H1 (cell line): Measurements from ENCODE around the gene MRPL17.

Source experiments
- CBX5 ChIP-seq: fragments of 300-800, 300-1000 bp; sonication (generic); IDR thresholded peaks from 2 replicates; pipeline ENCODE4 v1.7.1; 2016; ENCODE audit warnings: antibody characterized with exemption, low read length, low read depth
- CREB1 ChIP-seq: IDR thresholded peaks from 2 replicates; pipeline ENCODE4 v1.6.1; 2012; ENCODE audit warnings: inconsistent platforms
- EZH2 ChIP-seq: fragments of 200-600 bp; sonication (generic); IDR thresholded peaks from 2 replicates; pipeline ENCODE4 v1.7.1; 2012; ENCODE audit warnings: low read depth, mild to moderate bottlenecking, moderate library complexity, low read length, inconsistent platforms; ENCODE audit not compliant: severe bottlenecking
- POLR2A ChIP-seq, 2 experiments: IDR thresholded peaks; 1 replicate in 1 of 2; 2 replicates in 1 of 2; pipeline ENCODE4 v1.6.1; 2011; ENCODE audit warnings: low read depth in 2 of 2, low read length in 2 of 2, mild to moderate bottlenecking in 2 of 2; ENCODE audit errors: control extremely low read depth in 1 of 2
- TBP ChIP-seq: IDR thresholded peaks from 2 replicates; pipeline ENCODE4 v1.6.1; 2011; ENCODE audit warnings: low read depth, low read length, improper control_type of control experiment

GRCh38 chr11:6640985-6641701 is 42.0 kb downstream of the MRPL17 start:
- no peak for TF ChIP-seq POLR2A (IDR thresholded peaks at IDR 0.05; ENCODE audit: control extremely low read depth in 1 of 2, low read depth in 2 of 2, low read length in 2 of 2)
- no peak for TF ChIP-seq CREB1
- no peak for TF ChIP-seq CBX5
- no peak for TF ChIP-seq TBP
- no peak for TF ChIP-seq EZH2
